IMR-90 (cell line): Measurements from ENCODE around the gene TACC2. TPM values are rescaled to one million over a fixed set of nuclear protein-coding genes. Genes with fewer than 3 reads are reported as not detected.

Experiments used
- ATAC-seq: fragments of 200-7000 bp; cut with Tn5 transposase; 2 replicates; pipeline ENCODE4 v1.9.1; 2020; ENCODE audit warnings: low read depth, mild to moderate bottlenecking, moderate library complexity
- BruUV-seq: library from RNA; stranded (reverse); fragments of 400-500 nt; replicated peaks from 2 replicates; lab custom pipeline; 2021; lab: Mats Ljungman, UMichigan
- CTCF ChIA-PET: fragments of 300-600 bp; formaldehyde crosslinking; extraction: SDS; loops from one replicate; lab custom pipeline; 2021; ENCODE audit warnings: antibody characterized with exemption; lab: Yijun Ruan, JAX
- POLR2A ChIA-PET: fragments of 300-600 bp; sonication (Branson Sonifier 250); formaldehyde crosslinking; loops from one replicate; lab custom pipeline; 2022; ENCODE audit warnings: antibody characterized with exemption; ENCODE audit not compliant: unreplicated experiment; lab: Charles Lee
- DNase-seq: peaks from one replicate; pipeline ENCODE4 v3.0.0; 2013
- H2AFZ ChIP-seq: replicated peaks from 2 replicates; pipeline ENCODE3; 2013; ENCODE audit warnings: low read length, mild to moderate bottlenecking; ENCODE audit not compliant: poor library complexity
- H2AK5ac ChIP-seq: 2 replicates; pipeline ENCODE4 v1.6.1; 2013; ENCODE audit warnings: low read depth, low read length, inconsistent platforms
- H2AK9ac ChIP-seq: replicated peaks from 2 replicates; pipeline ENCODE3; 2013; ENCODE audit warnings: mild to moderate bottlenecking, low read depth, low read length, moderate library complexity; ENCODE audit not compliant: poor library complexity
- H2BK120ac ChIP-seq: 2 replicates; pipeline ENCODE4 v1.6.1; 2013; ENCODE audit warnings: low read depth, low read length, inconsistent platforms
- H2BK15ac ChIP-seq: 3 replicates; pipeline ENCODE4 v1.6.1; 2013; ENCODE audit warnings: low read depth, low read length, inconsistent platforms
- H2BK20ac ChIP-seq: 2 replicates; pipeline ENCODE4 v1.6.1; 2013; ENCODE audit warnings: low read depth, mild to moderate bottlenecking, inconsistent platforms, low read length, moderate library complexity
- H2BK5ac ChIP-seq: 2 replicates; pipeline ENCODE4 v1.6.1; 2013; ENCODE audit warnings: mild to moderate bottlenecking, low read depth, low read length, inconsistent platforms; ENCODE audit not compliant: poor library complexity, severe bottlenecking
- H3K14ac ChIP-seq: replicated peaks from 2 replicates; pipeline ENCODE4 v1.6.1; 2013; ENCODE audit warnings: low read depth, low read length, inconsistent platforms
- H3K18ac ChIP-seq: 2 replicates; pipeline ENCODE4 v1.6.1; 2013; ENCODE audit warnings: low read depth, low read length, control low read depth
- H3K23ac ChIP-seq: 2 replicates; pipeline ENCODE4 v1.6.1; 2013; ENCODE audit warnings: low read depth, low read length, inconsistent platforms
- H3K27ac ChIP-seq: 2 replicates; pipeline ENCODE4 v1.5.1; 2013; ENCODE audit warnings: mild to moderate bottlenecking, control low read depth, low read length; ENCODE audit not compliant: insufficient read depth
- H3K27me3 ChIP-seq: 2 replicates; pipeline ENCODE4 v1.6.1; 2013; ENCODE audit warnings: low read length; ENCODE audit not compliant: control insufficient read depth, insufficient read depth
- H3K36me3 ChIP-seq: 2 replicates; pipeline ENCODE4 v1.6.1; 2013; ENCODE audit warnings: low read length, mixed read lengths; ENCODE audit not compliant: control insufficient read depth, insufficient read depth
- H3K4ac ChIP-seq: 2 replicates; pipeline ENCODE4 v1.6.1; 2013; ENCODE audit warnings: low read depth, low read length, inconsistent platforms
- H3K4me1 ChIP-seq: 2 replicates; pipeline ENCODE4 v1.6.1; 2013; ENCODE audit warnings: low read length, mixed read lengths; ENCODE audit not compliant: control insufficient read depth, insufficient read depth
- H3K4me2 ChIP-seq: 2 replicates; pipeline ENCODE4 v1.6.1; 2013; ENCODE audit warnings: low read depth, mild to moderate bottlenecking, control low read depth, low read length, moderate library complexity
- H3K4me3 ChIP-seq: 2 replicates; pipeline ENCODE4 v1.5.1; 2013; ENCODE audit warnings: low read depth, mild to moderate bottlenecking, control low read depth, low read length, moderate library complexity; ENCODE audit not compliant: insufficient read depth
- H3K56ac ChIP-seq: 2 replicates; pipeline ENCODE4 v1.6.1; 2013; ENCODE audit warnings: low read length, inconsistent platforms; ENCODE audit not compliant: insufficient read depth; ENCODE audit errors: extremely low read depth
- H3K79me1 ChIP-seq, 2 experiments: 2 replicates each; pipeline ENCODE4 v1.6.1; 2013; ENCODE audit warnings: low read length in 2 of 2, inconsistent platforms in 1 of 2, low read depth in 1 of 2
- H3K9ac ChIP-seq: 2 replicates; pipeline ENCODE4 v1.6.1; 2013; ENCODE audit warnings: low read depth, low read length, control low read depth
- H3K9me1 ChIP-seq: 2 replicates; pipeline ENCODE4 v1.6.1; 2013; ENCODE audit warnings: low read length, inconsistent platforms; ENCODE audit not compliant: insufficient read depth
- H3K9me3 ChIP-seq: 2 replicates; pipeline ENCODE4 v1.6.1; 2013; ENCODE audit warnings: low read length; ENCODE audit not compliant: control insufficient read depth, insufficient read depth
- H4K20me1 ChIP-seq: 2 replicates; pipeline ENCODE4 v1.6.1; 2013; ENCODE audit warnings: low read length, inconsistent platforms; ENCODE audit not compliant: insufficient read depth
- H4K5ac ChIP-seq: 2 replicates; pipeline ENCODE4 v1.6.1; 2013; ENCODE audit warnings: mild to moderate bottlenecking, low read depth, low read length, control low read depth
- H4K8ac ChIP-seq, 2 experiments: 2 replicates each; pipeline ENCODE4 v1.6.1; 2013; ENCODE audit warnings: low read depth in 2 of 2, low read length in 2 of 2, control low read depth in 1 of 2, inconsistent platforms in 1 of 2
- H4K91ac ChIP-seq: 2 replicates; pipeline ENCODE4 v1.6.1; 2013; ENCODE audit warnings: low read depth, low read length, inconsistent platforms; ENCODE audit not compliant: insufficient read depth
- RFX5 ChIP-seq: IDR thresholded peaks from 2 replicates; pipeline ENCODE4 v1.8.0; 2012; ENCODE audit warnings: low read depth, mild to moderate bottlenecking, low read length, moderate library complexity
- WGBS, 2 experiments: methylation state at CpG; one replicate each; pipeline versions ENCODE4 v1.1.5 to v1.1.7; 2013; ENCODE audit warnings: missing lambda C conversion rate in 2 of 2; ENCODE audit not compliant: insufficient read length in 1 of 2; ENCODE audit errors: extremely low coverage in 2 of 2; 5-methylcytosine and 5-hydroxymethylcytosine counted together
- dilution Hi-C: fragments of 300-500 bp; cut with HindIII; formaldehyde crosslinking; loops from one replicate; pipeline ENCODE4 v1.14.3; 2018; ENCODE audit warnings: low sequenced_read_pairs; ENCODE audit not compliant: unreplicated experiment
- in situ Hi-C: fragments of 300-500 bp; cut with MboI; formaldehyde crosslinking; loops from 3 replicates; pipeline ENCODE4 v1.14.3; 2019; ENCODE audit warnings: low sequenced_read_pairs, inconsistent platforms, mixed read lengths
- intact Hi-C: fragments of 100-400 bp; cut with micrococcal nuclease; formaldehyde crosslinking; loops from 2 replicates; pipeline ENCODE4 v1.10.0; 2022
- polyA plus RNA-seq, 3 experiments: library from polyadenylated mRNA; depleted of rRNA; stranded (reverse); fragments of >200 nt; gene quantifications; 2 replicates each; pipeline ENCODE4 v1.2.3, GENCODE V29; 2012; ENCODE audit warnings: low replicate concordance in 1 of 3
- total RNA-seq: library from RNA; depleted of rRNA; stranded (reverse); fragments of >200 nt; gene quantifications from 2 replicates; pipeline ENCODE4 v1.2.3, GENCODE V29; 2012

The TACC2 gene
- total and polyA plus RNA-seq, 2 of the 4 experiments (the other 2 are of a cell fraction): 2.9 to 15.4 TPM

- 100% methylated on average over 1 of the region's 9 CpGs; no CpG with 5 or more reads in 1 of the 2 experiments for WGBS, 2 experiments
- no peak overlapping the region for H3K4me3 ChIP-seq
- DNase-seq (no peak), ATAC-seq (no peak)
- no peaks in the 10 kb centered on the region for H3K36me3 ChIP-seq
- H4K5ac ChIP-seq: no peak overlapping the region
- no peaks in the 10 kb centered on the region for H3K9me3 ChIP-seq
- H4K20me1 ChIP-seq: no peaks in the 10 kb centered on the region; the same call in 1 of the 2 replicates
- peaks cover 59% of the 10 kb centered on the region for H3K27me3 ChIP-seq
- no peak overlapping the region for H3K9ac ChIP-seq
- no peak for TF ChIP-seq RFX5
- dilution Hi-C loops (no loop called here), in situ Hi-C loops (no loop called here), intact Hi-C loops (no loop called here)
- no peak overlapping the region for H2AK5ac ChIP-seq
- H2BK5ac ChIP-seq: no peak overlapping the region
- no peak overlapping the region for H2BK120ac ChIP-seq
- no peak overlapping the region for H4K8ac ChIP-seq
- no TSS peak for BruUV-seq
- no peaks in the 10 kb centered on the region for H3K4me1 ChIP-seq
- no peak overlapping the region for H2BK15ac ChIP-seq
- no peak overlapping the region for H2AK9ac ChIP-seq
- H3K4ac ChIP-seq: no peak overlapping the region
- no peak overlapping the region for H3K14ac ChIP-seq
- no peak overlapping the region for H4K91ac ChIP-seq
- no peak overlapping the region for H3K4me2 ChIP-seq
- H3K79me1 ChIP-seq: no peaks in the 10 kb centered on the region
- H3K23ac ChIP-seq: no peak overlapping the region
- H2BK20ac ChIP-seq: no peak overlapping the region
- H3K56ac ChIP-seq: no peak overlapping the region
- ChIA-PET CTCF (interaction anchor here (0.6 to 1.5 kb wide), 2 partner anchors 9 to 36 kb away, joined by 4 read pairs; no protein-coding TSS in a partner anchor), POLR2A (no interaction called here)
- H3K27ac ChIP-seq: no peak overlapping the region
- no peaks in the 10 kb centered on the region for H3K9me1 ChIP-seq
- H3K18ac ChIP-seq: no peak overlapping the region
- no peak overlapping the region for H2AFZ ChIP-seq
Observed at GRCh38 chr10:122087436-122087835, 98.5 kb downstream of the TACC2 start.
